ENCODE results near the gene HOXC13. TPM values are rescaled to one million over a fixed set of nuclear protein-coding genes. Genes with fewer than 3 reads are reported as not detected.

Gene HOXC13
- polyA plus RNA-seq, 1 donor (not counting 4 experiments of a cell fraction or from before 2014, with no cell fraction given), result 4.8 TPM

GRCh38 chr12:53968214-53969127 lies 29.8 kb downstream of the HOXC13 start:
- TF ChIP-seq CTCF (optimal IDR thresholded peaks at IDR 0.05 in 1 of 3, IDR thresholded peaks at IDR 0.05 in 1 of 3, conservative IDR thresholded peaks at IDR 0.05 in 1 of 3; ENCODE audit: extremely low read depth in 1 of 3, insufficient read depth in 2 of 3, low read length in 3 of 3), result no peak
- TF ChIP-seq EZH2 (IDR thresholded peaks at IDR 0.05; ENCODE audit: low read length), result no peak
- DNase-seq (ENCODE audit: low read depth, low spot score), result no peak
- dilution Hi-C loops (cut with MboI; ENCODE audit: extremely low pct_ligation_motif_present, low sequenced_read_pairs), result no loop called here
- Histone ChIP-seq H3K79me2 (ENCODE audit: control insufficient read depth, insufficient read depth, low read length) (peaks cover 9% of the 10 kb centered on the region), H3K4me3 (ENCODE audit: control insufficient read depth in 2 of 3, extremely low read depth in 1 of 3, insufficient read depth in 2 of 3, low read depth in 1 of 3, low read length in 3 of 3) (peak overlapping the region; percentile 26 to 63 (median 30)), H3K9ac (ENCODE audit: control insufficient read depth, extremely low read depth, insufficient read depth, low read length) (peak overlapping the region; percentile 61), H3K4me2 (ENCODE audit: control insufficient read depth, extremely low read depth, insufficient read depth, low read depth, low read length) (peak overlapping the region; percentile 69), H3K27me3 (ENCODE audit: control insufficient read depth, extremely low read depth, insufficient read depth, low read length) (peaks cover 5% of the 10 kb centered on the region), H3K9me1 (ENCODE audit: control insufficient read depth, extremely low read depth, insufficient read depth, low read length) (no peaks in the 10 kb centered on the region), H4K20me1 (ENCODE audit: control insufficient read depth, extremely low read depth, insufficient read depth, low read length) (no peaks in the 10 kb centered on the region), H3K27ac (ENCODE audit: control insufficient read depth, insufficient read depth, low read length) (peak overlapping the region; percentile 52), H3K4me1 (ENCODE audit: control insufficient read depth, extremely low read depth, insufficient read depth, low read length) (peaks cover 14% of the 10 kb centered on the region), H3K9me3 (ENCODE audit: control insufficient read depth, low read depth, low read length) (no peaks in the 10 kb centered on the region), H3K36me3 (ENCODE audit: control insufficient read depth in 2 of 2, extremely low read depth in 1 of 2, insufficient read depth in 2 of 2, low read length in 2 of 2) (peaks cover 0 to 2% of the 10 kb centered on the region in 2 experiments), H2AFZ (ENCODE audit: control insufficient read depth, low read length) (peak overlapping the region; percentile 77)
- FAIRE-seq, result peak; percentile 9

DNA sequence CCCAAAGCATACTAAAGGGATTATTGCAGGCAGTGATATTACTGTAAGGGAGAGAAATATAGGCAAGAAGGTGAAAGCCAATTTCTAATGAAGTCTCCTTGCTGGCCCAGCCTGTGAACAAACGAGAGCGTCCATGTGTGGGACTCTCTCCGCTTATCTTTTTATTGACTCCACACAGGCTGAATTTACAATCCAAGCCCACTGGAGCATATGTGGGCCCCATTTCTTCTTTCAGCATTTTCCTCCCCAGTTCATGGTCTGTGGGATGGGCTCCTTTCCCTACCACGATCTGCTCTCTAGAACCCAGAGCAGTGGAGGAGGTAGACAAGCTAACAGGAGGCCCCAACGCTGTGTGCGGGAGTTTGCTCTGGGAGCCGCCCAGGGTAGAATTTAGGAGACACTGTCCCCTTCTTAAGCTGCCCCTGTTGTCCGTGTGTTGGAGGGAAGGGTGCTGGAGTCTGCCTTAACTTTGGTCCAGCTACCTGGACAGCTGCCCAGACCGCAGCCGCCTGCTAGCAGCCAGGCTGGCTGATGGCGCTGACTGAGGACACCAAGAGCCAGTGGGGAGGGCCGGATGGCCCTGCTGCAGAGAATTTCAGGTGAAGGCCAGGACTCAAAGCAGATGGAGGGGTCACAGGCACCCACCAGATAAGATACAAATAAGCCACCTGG lies 31.1 kb downstream of the HOXC13 start:
- Histone ChIP-seq H3K4me3 (ENCODE audit: control insufficient read depth in 2 of 3, extremely low read depth in 1 of 3, insufficient read depth in 2 of 3, low read depth in 1 of 3, low read length in 3 of 3) (no peak overlapping the region), H4K20me1 (ENCODE audit: control insufficient read depth, extremely low read depth, insufficient read depth, low read length) (no peaks in the 10 kb centered on the region), H3K4me2 (ENCODE audit: control insufficient read depth, extremely low read depth, insufficient read depth, low read depth, low read length) (no peak overlapping the region), H3K36me3 (ENCODE audit: control insufficient read depth in 2 of 2, extremely low read depth in 1 of 2, insufficient read depth in 2 of 2, low read length in 2 of 2) (peaks cover 0 to 2% of the 10 kb centered on the region in 2 experiments), H3K9ac (ENCODE audit: control insufficient read depth, extremely low read depth, insufficient read depth, low read length) (no peak overlapping the region), H3K9me1 (ENCODE audit: control insufficient read depth, extremely low read depth, insufficient read depth, low read length) (no peaks in the 10 kb centered on the region), H3K27me3 (ENCODE audit: control insufficient read depth, extremely low read depth, insufficient read depth, low read length) (peaks cover 5% of the 10 kb centered on the region), H3K79me2 (ENCODE audit: control insufficient read depth, insufficient read depth, low read length) (peaks cover 15% of the 10 kb centered on the region), H3K4me1 (ENCODE audit: control insufficient read depth, extremely low read depth, insufficient read depth, low read length) (peaks cover 14% of the 10 kb centered on the region), H2AFZ (ENCODE audit: control insufficient read depth, low read length) (no peak overlapping the region), H3K9me3 (ENCODE audit: control insufficient read depth, low read depth, low read length) (no peaks in the 10 kb centered on the region), H3K27ac (ENCODE audit: control insufficient read depth, insufficient read depth, low read length) (no peak overlapping the region)
- dilution Hi-C loops (cut with MboI; ENCODE audit: extremely low pct_ligation_motif_present, low sequenced_read_pairs), result no loop called here
- DNase-seq (ENCODE audit: low read depth, low spot score), result no peak
- TF ChIP-seq CTCF (optimal IDR thresholded peaks at IDR 0.05 in 1 of 3, IDR thresholded peaks at IDR 0.05 in 1 of 3, conservative IDR thresholded peaks at IDR 0.05 in 1 of 3; ENCODE audit: extremely low read depth in 1 of 3, insufficient read depth in 2 of 3, low read length in 3 of 3) (no peak), EZH2 (IDR thresholded peaks at IDR 0.05; ENCODE audit: low read length) (no peak)
- no peak for FAIRE-seq

Measured in keratinocyte (primary cell).